Thyroid gland (tissue), 4 donors: ENCODE data around the gene ARHGAP18.

Experiments
- CTCF ChIP-seq, 6 experiments: fragments of 200-600 bp in 3 of 6; fragments of 450-650 bp in 3 of 6; sonication (generic) in 3 of 6; IDR thresholded peaks; one replicate each; pipeline ENCODE4 v1.5.1; 2016 to 2019; ENCODE audit warnings: antibody characterized with exemption in 6 of 6, mild to moderate bottlenecking in 2 of 6, inconsistent platforms in 1 of 6, moderate library complexity in 1 of 6
- POLR2A ChIP-seq, 2 donors: fragments of 450-650 bp; IDR thresholded peaks; one replicate each; pipeline ENCODE4 v1.6.1; 2017; ENCODE audit warnings: antibody characterized with exemption in 2 of 2, mild to moderate bottlenecking in 2 of 2, moderate library complexity in 1 of 2

- TF ChIP-seq CTCF (IDR thresholded peaks at IDR 0.05), result no peak
- TF ChIP-seq POLR2A (IDR thresholded peaks at IDR 0.05), result no peak
Measured at GRCh38 chr6:129725341-129725740, 15.4 kb upstream of the ARHGAP18 start.
